Neural cell (in vitro differentiated cells): Measurements from ENCODE around the gene RNASE7.

ENCODE experiments used
- CTCF ChIP-seq: fragments of 450-650 bp; IDR thresholded peaks from 2 replicates; pipeline ENCODE4 v1.5.1; 2014; ENCODE audit warnings: antibody characterized with exemption, mild to moderate bottlenecking, moderate library complexity; ENCODE audit not compliant: poor library complexity, severe bottlenecking
- EZH2 ChIP-seq: fragments of 200-600, 300-800 bp; shearing (Covaris generic), sonication (generic); IDR thresholded peaks from 2 replicates; pipeline ENCODE4 v1.6.1; 2014; ENCODE audit warnings: antibody characterized with exemption, low read length, borderline replicate concordance, mild to moderate bottlenecking; ENCODE audit not compliant: insufficient read depth, poor library complexity, severe bottlenecking
- POLR2AphosphoS5 ChIP-seq: IDR thresholded peaks from 2 replicates; pipeline ENCODE4 v1.6.1; 2012

- TF ChIP-seq POLR2AphosphoS5 (no peak), CTCF (no peak), EZH2 (no peak)
These were observed 19.5 kb upstream of the RNASE7 start for GRCh38 chr14:21022686-21023085.
